HFFc6 (cell line): ENCODE measurements around the gene HOXD10. TPM values are rescaled to one million over a fixed set of nuclear protein-coding genes. Genes with fewer than 3 reads are reported as not detected.

Experiments used
- DNase-seq: peaks from one replicate; pipeline ENCODE4 v3.0.0-alpha.2; 2018
- H3K27ac Mint-ChIP-seq: 2 replicates; pipeline ENCODE4 v1.8.0; 2020; ENCODE audit warnings: mild to moderate bottlenecking, mixed read lengths
- H3K27me3 Mint-ChIP-seq: 2 replicates; pipeline ENCODE4 v1.8.0; 2021; ENCODE audit warnings: mild to moderate bottlenecking, moderate library complexity, mixed read lengths; ENCODE audit not compliant: insufficient read depth
- H3K36me3 Mint-ChIP-seq: 2 replicates; pipeline ENCODE4 v1.8.0; 2021; ENCODE audit warnings: low read depth, mixed read lengths
- H3K4me1 Mint-ChIP-seq: 2 replicates; pipeline ENCODE4 v1.8.0; 2020; ENCODE audit warnings: low read depth, mixed read lengths
- H3K4me3 Mint-ChIP-seq: 2 replicates; pipeline ENCODE4 v1.8.0; 2020; ENCODE audit warnings: mild to moderate bottlenecking, moderate library complexity, mixed read lengths
- H3K9me3 Mint-ChIP-seq: 2 replicates; pipeline ENCODE4 v1.8.0; 2020; ENCODE audit warnings: mild to moderate bottlenecking, mixed read lengths
- CTCF ChIP-seq: fragments of 200-600 bp; sonication (generic); IDR thresholded peaks from 2 replicates; pipeline ENCODE4 v1.5.0; 2021; ENCODE audit warnings: antibody characterized with exemption, mild to moderate bottlenecking
- total RNA-seq, 6 experiments: library from RNA; stranded (reverse); fragmentation: NEBNext Ultra II Directional; extraction: Animal tissue kit (Norgen Biotek cat#: 25700); gene quantifications; 2 replicates in 1 of 6; 3 replicates in 5 of 6; pipeline ENCODE4 v1.2.3, GENCODE V29; 2021

HOXD10 gene
- total RNA-seq, 6 experiments from 2014 or later = 10.9 to 14.5 (median 12.8) TPM

GRCh38 chr2:176121190-176122051, 4.8 kb downstream of the HOXD10 start:
- Mint-ChIP-seq H3K27ac (no peak overlapping the region), H3K9me3 (no peaks in the 10 kb centered on the region), H3K27me3 (peaks cover 9% of the 10 kb centered on the region), H3K36me3 (peaks cover 22% of the 10 kb centered on the region), H3K4me1 (no peaks in the 10 kb centered on the region), H3K4me3 (no peak overlapping the region)
- 0 out of 2 replicates have a peak, but pooled peaks have one; percentile 1 for TF ChIP-seq CTCF
- no peak for DNase-seq

GRCh38 chr2:176122052-176122682, 5.6 kb downstream of the HOXD10 start:
- TF ChIP-seq CTCF = no peak
- Mint-ChIP-seq H3K4me1 (peaks cover 5% of the 10 kb centered on the region), H3K4me3 (peak overlapping the region; percentile 67; the same call in 1 of the 2 replicates), H3K27ac (no peak overlapping the region), H3K9me3 (no peaks in the 10 kb centered on the region), H3K27me3 (peaks cover 9% of the 10 kb centered on the region), H3K36me3 (peaks cover 15% of the 10 kb centered on the region)
- no peak for DNase-seq

- no peak within 1 kb of the TSS for H3K27ac Mint-ChIP-seq
- peak within 1 kb of the TSS; percentile 67; the same call in 1 of the 2 replicates for H3K4me3 Mint-ChIP-seq
- H3K27me3 Mint-ChIP-seq = peaks cover 11% of the 10 kb centered on the region
- H3K4me1 Mint-ChIP-seq = peaks cover 12% of the 10 kb centered on the region
- peaks cover 14% of the 10 kb centered on the region for H3K36me3 Mint-ChIP-seq
- TF ChIP-seq CTCF = no peak
- H3K9me3 Mint-ChIP-seq = no peaks in the 10 kb centered on the region
- no peak for DNase-seq
Observed at GRCh38 chr2:176122683-176123410, 6.3 kb downstream of the HOXD10 start, which contains the start of gene HOXD9. HOXD9 (plus strand) TSS chr2:176122719; CDS start chr2:176122769, 50 bp downstream.

GRCh38 chr2:176123411-176124109, 7.0 kb downstream of the HOXD10 start:
- Mint-ChIP-seq H3K27me3 (peaks cover 14% of the 10 kb centered on the region), H3K4me3 (no peak overlapping the region; the same call in 1 of the 2 replicates), H3K4me1 (peaks cover 19% of the 10 kb centered on the region), H3K27ac (no peak overlapping the region), H3K9me3 (no peaks in the 10 kb centered on the region), H3K36me3 (peaks cover 12% of the 10 kb centered on the region)
- DNase-seq = no peak
- no peak for TF ChIP-seq CTCF
